OCI-LY1 (cell line): Measurements from ENCODE around the gene RNF182.

Experiments used
- H2AFZ ChIP-seq: fragments of 200-600 bp; sonication (generic), shearing (Covaris generic); 2 replicates; pipeline ENCODE4 v1.6.0; 2014; ENCODE audit warnings: antibody characterized with exemption, mild to moderate bottlenecking, low read length
- H3F3A ChIP-seq: fragments of 200-600 bp; sonication (generic), shearing (Covaris generic); 2 replicates; pipeline ENCODE4 v1.6.0; 2014; ENCODE audit warnings: mild to moderate bottlenecking, antibody characterized with exemption, low read length, moderate library complexity; ENCODE audit not compliant: insufficient read depth
- H3K27ac ChIP-seq: fragments of 200-600 bp; sonication (generic); 2 replicates; pipeline ENCODE4 v1.5.1; 2014; ENCODE audit warnings: low read length, mixed run types, mild to moderate bottlenecking, low read depth; ENCODE audit not compliant: poor library complexity, severe bottlenecking
- H3K27me3 ChIP-seq: fragments of 200-600 bp; sonication (generic); 2 replicates; pipeline ENCODE4 v1.6.0; 2014; ENCODE audit warnings: antibody characterized with exemption, mild to moderate bottlenecking, low read length, moderate library complexity; ENCODE audit not compliant: insufficient read depth
- H3K36me3 ChIP-seq: fragments of 200-600 bp; sonication (generic); 2 replicates; pipeline ENCODE4 v1.6.1; 2014; ENCODE audit warnings: mild to moderate bottlenecking, antibody characterized with exemption, low read length, moderate library complexity, mixed read lengths; ENCODE audit not compliant: insufficient read depth
- H3K4me1 ChIP-seq: fragments of 200-600 bp; sonication (generic); 2 replicates; pipeline ENCODE4 v1.5.1; 2014; ENCODE audit warnings: mild to moderate bottlenecking, low read length, moderate library complexity; ENCODE audit not compliant: insufficient read depth, severe bottlenecking
- H3K4me2 ChIP-seq: fragments of 200-600 bp; sonication (generic), shearing (Covaris generic); 2 replicates; pipeline ENCODE4 v1.6.1; 2014; ENCODE audit warnings: low read length
- H3K4me3 ChIP-seq: fragments of 200-600 bp; sonication (generic); 2 replicates; pipeline ENCODE4 v1.5.1; 2014; ENCODE audit warnings: low read length, low read depth, mild to moderate bottlenecking, mixed read lengths; ENCODE audit not compliant: poor library complexity, severe bottlenecking
- H3K79me2 ChIP-seq: fragments of 200-600 bp; shearing (Covaris generic); 2 replicates; pipeline ENCODE4 v1.6.1; 2016; ENCODE audit warnings: mixed run types, low read length, mixed read lengths; ENCODE audit not compliant: insufficient read depth
- H3K9ac ChIP-seq: fragments of 200-600 bp; sonication (generic), shearing (Covaris generic); 2 replicates; pipeline ENCODE4 v1.6.1; 2014; ENCODE audit warnings: mild to moderate bottlenecking, low read length, mixed read lengths
- H3K9me2 ChIP-seq: fragments of 200-600 bp; sonication (generic), shearing (Covaris generic); 2 replicates; pipeline ENCODE4 v1.6.1; 2014; ENCODE audit warnings: low read depth, mild to moderate bottlenecking, low read length, mixed read lengths
- H3K9me3 ChIP-seq: fragments of 200-600 bp; shearing (Covaris generic); 2 replicates; pipeline ENCODE4 v1.6.1; 2014; ENCODE audit warnings: low read length, mixed read lengths
- H4K20me1 ChIP-seq: fragments of 200-600 bp; sonication (generic), shearing (Covaris generic); 2 replicates; pipeline ENCODE4 v1.6.0; 2016; ENCODE audit warnings: mild to moderate bottlenecking, low read length; ENCODE audit not compliant: insufficient read depth
- EZH2 ChIP-seq: fragments of 200-600 bp; sonication (generic), shearing (Covaris generic); IDR thresholded peaks from 2 replicates; pipeline ENCODE4 v1.8.0; 2017; ENCODE audit warnings: borderline replicate concordance, mixed run types, mild to moderate bottlenecking, antibody characterized with exemption, low read length, moderate library complexity, mixed read lengths
- TF ChIP-seq, protein P1 (sequence below): fragments of 200-600 bp; sonication (generic), shearing (Covaris generic); IDR thresholded peaks from 2 replicates; pipeline ENCODE4 v1.5.1; 2017; ENCODE audit warnings: mild to moderate bottlenecking, antibody characterized with exemption, low read length, moderate library complexity, mixed read lengths

The RNF182 gene

DNA sequence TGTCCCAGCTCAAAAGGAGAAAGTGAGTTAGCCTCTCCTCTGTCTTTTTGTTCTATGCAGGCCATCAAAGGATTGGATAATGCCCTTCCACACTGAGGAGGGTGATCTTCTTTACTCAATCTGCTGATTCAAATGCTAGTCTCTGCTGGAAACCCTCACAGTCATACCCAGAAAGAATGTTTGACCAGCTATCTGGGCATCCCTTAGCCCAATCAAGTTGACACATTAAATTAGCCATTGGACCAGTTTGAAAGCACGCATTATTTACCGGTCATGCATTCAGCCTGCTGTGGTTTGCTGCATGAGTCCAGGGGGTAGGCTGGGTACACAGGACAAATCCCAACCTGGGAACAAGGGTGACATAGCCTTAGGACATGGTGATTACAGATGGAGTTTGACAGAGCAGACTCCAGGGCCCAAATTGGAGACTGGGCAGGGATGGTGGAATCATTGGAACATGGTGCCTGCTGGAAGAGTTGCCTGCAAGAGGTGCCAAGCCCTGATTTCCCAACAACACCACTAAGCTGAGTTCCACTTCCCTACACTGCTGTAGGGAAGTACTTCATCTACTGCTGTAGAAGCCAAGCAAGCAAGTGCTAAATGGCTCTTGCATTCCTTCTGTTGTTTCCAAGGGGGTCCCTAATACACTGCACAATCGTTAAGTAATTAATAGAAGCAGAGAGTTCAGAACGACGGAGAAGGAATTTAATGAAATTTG lies 87.7 kb downstream of the RNF182 start:
- TF ChIP-seq, protein P1, sequence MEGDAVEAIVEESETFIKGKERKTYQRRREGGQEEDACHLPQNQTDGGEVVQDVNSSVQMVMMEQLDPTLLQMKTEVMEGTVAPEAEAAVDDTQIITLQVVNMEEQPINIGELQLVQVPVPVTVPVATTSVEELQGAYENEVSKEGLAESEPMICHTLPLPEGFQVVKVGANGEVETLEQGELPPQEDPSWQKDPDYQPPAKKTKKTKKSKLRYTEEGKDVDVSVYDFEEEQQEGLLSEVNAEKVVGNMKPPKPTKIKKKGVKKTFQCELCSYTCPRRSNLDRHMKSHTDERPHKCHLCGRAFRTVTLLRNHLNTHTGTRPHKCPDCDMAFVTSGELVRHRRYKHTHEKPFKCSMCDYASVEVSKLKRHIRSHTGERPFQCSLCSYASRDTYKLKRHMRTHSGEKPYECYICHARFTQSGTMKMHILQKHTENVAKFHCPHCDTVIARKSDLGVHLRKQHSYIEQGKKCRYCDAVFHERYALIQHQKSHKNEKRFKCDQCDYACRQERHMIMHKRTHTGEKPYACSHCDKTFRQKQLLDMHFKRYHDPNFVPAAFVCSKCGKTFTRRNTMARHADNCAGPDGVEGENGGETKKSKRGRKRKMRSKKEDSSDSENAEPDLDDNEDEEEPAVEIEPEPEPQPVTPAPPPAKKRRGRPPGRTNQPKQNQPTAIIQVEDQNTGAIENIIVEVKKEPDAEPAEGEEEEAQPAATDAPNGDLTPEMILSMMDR: no peak
- TF ChIP-seq EZH2: no peak
- no peak overlapping the region for H3K9ac ChIP-seq
- no peaks in the 10 kb centered on the region for H3K4me1 ChIP-seq
- H3K79me2 ChIP-seq: no peaks in the 10 kb centered on the region
- no peaks in the 10 kb centered on the region for H3F3A ChIP-seq
- H3K27ac ChIP-seq: no peak overlapping the region
- no peaks in the 10 kb centered on the region for H4K20me1 ChIP-seq
- H3K9me3 ChIP-seq: no peaks in the 10 kb centered on the region
- no peak overlapping the region for H3K4me3 ChIP-seq
- H3K9me2 ChIP-seq: no peaks in the 10 kb centered on the region
- no peaks in the 10 kb centered on the region for H3K36me3 ChIP-seq
- no peak overlapping the region for H3K4me2 ChIP-seq
- H3K27me3 ChIP-seq: peaks cover 7% of the 10 kb centered on the region; the same call in 1 of the 2 replicates
- H2AFZ ChIP-seq: no peak overlapping the region

DNA sequence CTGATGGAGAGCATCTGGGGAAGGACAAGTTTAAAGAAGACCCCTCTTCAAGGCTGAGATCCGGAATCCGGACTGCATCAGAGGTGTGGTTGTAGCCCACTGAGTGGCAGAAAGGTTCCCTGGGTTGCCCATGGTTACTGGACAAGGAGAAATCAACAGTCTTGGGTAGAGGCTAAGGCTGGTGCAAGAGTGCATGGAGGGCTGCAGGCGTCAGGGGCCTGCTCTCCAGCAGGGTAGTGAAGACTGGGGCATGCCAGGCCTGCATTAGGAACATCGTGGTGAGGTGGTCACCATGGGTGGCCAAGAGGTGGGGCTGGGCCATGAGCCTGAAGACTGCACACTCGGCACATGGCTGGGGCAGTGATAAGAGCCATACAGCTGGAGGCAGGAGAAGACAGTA lies 91.2 kb downstream of the RNF182 start:
- TF ChIP-seq, protein P1: no peak
- TF ChIP-seq EZH2: no peak
- no peak overlapping the region for H3K4me3 ChIP-seq
- H2AFZ ChIP-seq: no peak overlapping the region
- H3K4me1 ChIP-seq: no peaks in the 10 kb centered on the region
- H3K9ac ChIP-seq: no peak overlapping the region
- no peaks in the 10 kb centered on the region for H3K36me3 ChIP-seq
- H3K27ac ChIP-seq: no peak overlapping the region
- no peak overlapping the region for H3K4me2 ChIP-seq
- no peaks in the 10 kb centered on the region for H3K9me3 ChIP-seq
- H4K20me1 ChIP-seq: no peaks in the 10 kb centered on the region
- no peaks in the 10 kb centered on the region for H3K9me2 ChIP-seq
- H3K27me3 ChIP-seq: peaks cover 7% of the 10 kb centered on the region; the same call in 1 of the 2 replicates
- H3K79me2 ChIP-seq: no peaks in the 10 kb centered on the region
- H3F3A ChIP-seq: no peaks in the 10 kb centered on the region

DNA sequence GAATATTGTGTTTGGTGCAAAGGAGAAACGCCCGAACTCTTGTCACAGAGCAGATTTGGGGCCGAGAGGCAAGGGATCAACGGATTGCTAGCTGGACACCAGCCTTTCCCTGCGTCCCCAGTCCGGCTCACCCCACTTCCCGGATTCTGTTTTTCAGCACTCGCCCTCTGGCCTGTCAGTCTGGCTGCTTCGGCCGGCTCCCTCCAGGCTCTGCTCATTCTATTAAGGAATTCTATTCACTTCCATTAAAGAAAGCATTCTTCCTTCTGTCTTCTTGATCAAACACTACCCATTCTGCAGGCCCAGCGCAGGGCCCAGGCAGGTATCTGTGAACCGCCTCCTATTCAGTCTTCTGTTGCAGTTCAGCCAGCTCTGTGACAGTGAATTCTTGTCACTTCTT lies 91.7 kb downstream of the RNF182 start:
- no peaks in the 10 kb centered on the region for H3K9me2 ChIP-seq
- H3F3A ChIP-seq: no peaks in the 10 kb centered on the region
- no peaks in the 10 kb centered on the region for H3K9me3 ChIP-seq
- no peak overlapping the region for H3K4me3 ChIP-seq
- H3K27ac ChIP-seq: no peak overlapping the region
- H3K4me2 ChIP-seq: no peak overlapping the region
- H3K9ac ChIP-seq: no peak overlapping the region
- no peaks in the 10 kb centered on the region for H3K79me2 ChIP-seq
- H3K4me1 ChIP-seq: no peaks in the 10 kb centered on the region
- H3K27me3 ChIP-seq: peaks cover 7% of the 10 kb centered on the region; the same call in 1 of the 2 replicates
- H4K20me1 ChIP-seq: no peaks in the 10 kb centered on the region
- H2AFZ ChIP-seq: no peak overlapping the region
- no peaks in the 10 kb centered on the region for H3K36me3 ChIP-seq
- TF ChIP-seq, protein P1: no peak
- no peak for TF ChIP-seq EZH2
